Panc1 (cell line): ENCODE results near the gene ABCG1. TPM values are rescaled to one million over a fixed set of nuclear protein-coding genes. Genes with fewer than 3 reads are reported as not detected.
A peak's percentile ranks its signal among the peaks of the same experiment; 100 is the strongest.

Source experiments
- ATAC-seq: fragments of 200-7000 bp; cut with Tn5 transposase; 2 replicates; pipeline ENCODE4 v1.9.1; 2020; ENCODE audit warnings: mild to moderate bottlenecking, moderate library complexity
- BruUV-seq: library from RNA; stranded (reverse); fragments of 400-500 nt; replicated peaks from 2 replicates; lab custom pipeline; 2021; lab: Mats Ljungman, UMichigan
- CTCF ChIA-PET: fragments of 300-600 bp; sonication (Branson Sonifier 250); formaldehyde crosslinking; loops from one replicate; lab custom pipeline; 2022; ENCODE audit warnings: antibody characterized with exemption; lab: Charles Lee
- POLR2A ChIA-PET: fragments of 300-600 bp; sonication (Branson Sonifier 250); formaldehyde crosslinking; loops from one replicate; lab custom pipeline; 2022; ENCODE audit warnings: antibody characterized with exemption; lab: Charles Lee
- DNase-seq: peaks from one replicate; pipeline ENCODE4 v3.0.0-alpha.2; 2010; ENCODE audit warnings: low read depth, low spot score
- H3K27ac ChIP-seq: 2 replicates; pipeline ENCODE4 v1.5.1; 2011; ENCODE audit warnings: mild to moderate bottlenecking, low read length, inconsistent platforms
- H3K27me3 ChIP-seq: fragments of 200-500 bp; sonication (Bioruptor generic); 2 replicates; pipeline ENCODE4 v1.6.0; 2014; ENCODE audit warnings: low read length, inconsistent platforms; ENCODE audit not compliant: control insufficient read depth, insufficient read depth
- H3K36me3 ChIP-seq: fragments of 200-500 bp; sonication (Bioruptor generic); 2 replicates; pipeline ENCODE4 v1.5.1; 2014; ENCODE audit warnings: inconsistent platforms, mild to moderate bottlenecking, low read length, moderate library complexity; ENCODE audit not compliant: control insufficient read depth, insufficient read depth
- H3K4me1 ChIP-seq: 2 replicates; pipeline ENCODE4 v1.5.1; 2011; ENCODE audit warnings: inconsistent platforms, mild to moderate bottlenecking, low read length, moderate library complexity; ENCODE audit not compliant: control insufficient read depth, insufficient read depth
- H3K4me3 ChIP-seq, 2 experiments: 2 replicates each; pipeline ENCODE4 v1.5.1; 2011 to 2012; ENCODE audit warnings: low read depth in 2 of 2, low read length in 2 of 2, mild to moderate bottlenecking in 2 of 2, inconsistent platforms in 1 of 2, moderate library complexity in 1 of 2
- H3K9me3 ChIP-seq: fragments of 200-500 bp; sonication (Bioruptor generic); 2 replicates; pipeline ENCODE4 v1.5.1; 2014; ENCODE audit warnings: low read depth, mild to moderate bottlenecking, inconsistent platforms, low read length, moderate library complexity; ENCODE audit not compliant: control insufficient read depth, insufficient read depth
- CTCF ChIP-seq: fragments of 450-650 bp; IDR thresholded peaks from 2 replicates; pipeline ENCODE4 v1.5.1; 2017; ENCODE audit warnings: mild to moderate bottlenecking
- POLR2AphosphoS5 ChIP-seq: IDR thresholded peaks from 2 replicates; pipeline ENCODE4 v1.6.1; 2012; ENCODE audit warnings: mild to moderate bottlenecking, low read depth, low read length, moderate library complexity
- REST ChIP-seq, 2 experiments: IDR thresholded peaks; 2 replicates each; pipeline ENCODE4 v1.6.1; 2011 to 2012; ENCODE audit warnings: low read depth in 2 of 2, control low read depth in 1 of 2, low read length in 1 of 2, mild to moderate bottlenecking in 1 of 2, moderate library complexity in 1 of 2; ENCODE audit not compliant: insufficient read depth in 1 of 2
- SIN3A ChIP-seq: IDR thresholded peaks from 2 replicates; pipeline ENCODE4 v1.6.1; 2012; ENCODE audit warnings: low read depth, mild to moderate bottlenecking, low read length, moderate library complexity, borderline replicate concordance; ENCODE audit not compliant: insufficient read depth
- TCF7L2 ChIP-seq: IDR thresholded peaks from 2 replicates; pipeline ENCODE4 v1.6.1; 2011; ENCODE audit warnings: mild to moderate bottlenecking, low read depth, low read length, inconsistent platforms
- in situ Hi-C: cut with HindIII; loops from 2 replicates; pipeline ENCODE4 v1.10.0; 2016; ENCODE audit warnings: low sequenced_read_pairs, low pct_unique_long_range_greater_than_20kb
- intact Hi-C: fragments of 100-400 bp; cut with micrococcal nuclease; formaldehyde crosslinking; loops from one replicate; pipeline ENCODE4 v1.10.0; 2022; ENCODE audit not compliant: unreplicated experiment
- total RNA-seq: library from RNA; stranded (reverse); gene quantifications from one replicate; pipeline ENCODE4 v1.2.1, GENCODE V29; 2021; ENCODE audit not compliant: unreplicated experiment

Gene ABCG1
- total RNA-seq, 1 experiment from 2014 or later: 0.80 TPM

GRCh38 chr21:42314616-42315295 is 95.8 kb downstream of the ABCG1 start:
- intact Hi-C loops (no loop called here), in situ Hi-C loops (no loop called here)
- ATAC-seq (no peak), DNase-seq (no peak)
- BruUV-seq: no TSS peak
- POLR2A ChIA-PET: no interaction called here
- TF ChIP-seq REST (IDR thresholded peaks at IDR 0.05; ENCODE audit: insufficient read depth in 1 of 2, low read depth in 2 of 2, low read length in 1 of 2): no peak
- TF ChIP-seq TCF7L2: peak; percentile 21; the same call in 1 of the 2 replicates
- no peak for TF ChIP-seq CTCF
- Histone ChIP-seq H3K9me3 (no peaks in the 10 kb centered on the region), H3K4me3 (no peak overlapping the region), H3K36me3 (no peaks in the 10 kb centered on the region), H3K27ac (peak overlapping the region; percentile 82), H3K4me1 (peaks cover 33% of the 10 kb centered on the region), H3K27me3 (no peaks in the 10 kb centered on the region)
- CTCF ChIA-PET: no interaction called here

- Histone ChIP-seq H3K4me3 (no peak within 1 kb of the TSS), H3K36me3 (no peaks in the 10 kb centered on the region), H3K27ac (peak within 1 kb of the TSS; percentile 82), H3K9me3 (no peaks in the 10 kb centered on the region), H3K4me1 (peaks cover 33% of the 10 kb centered on the region), H3K27me3 (no peaks in the 10 kb centered on the region)
- no peak for TF ChIP-seq POLR2AphosphoS5
- TF ChIP-seq REST (IDR thresholded peaks at IDR 0.05; ENCODE audit: insufficient read depth in 1 of 2, low read depth in 2 of 2, low read length in 1 of 2): no peak
- TF ChIP-seq TCF7L2: no peak; the same call in 1 of the 2 replicates
- no peak for TF ChIP-seq SIN3A
- no peak for TF ChIP-seq CTCF
- intact Hi-C loops (no loop called here), in situ Hi-C loops (no loop called here)
- ChIA-PET CTCF (no interaction called here), POLR2A (no interaction called here)
- ATAC-seq (peak; percentile 73), DNase-seq (no peak)
- BruUV-seq: no TSS peak
These were observed 96.5 kb downstream of the ABCG1 start, which contains the start of gene TFF3 for GRCh38 chr21:42315296-42315891. Gene TFF3 (minus strand): TSS chr21:42315409. CDS start chr21:42315374, 35 bp downstream.
